Body of pancreas (tissue), 4 donors: ENCODE data around the gene RGS6.

Experiments used
- CTCF ChIP-seq, 7 experiments: fragments of 450-650 bp in 4 of 7; fragments of 200-600 bp in 3 of 7; sonication (generic) in 3 of 7; IDR thresholded peaks; one replicate each; pipeline ENCODE4 v1.5.1; 2016 to 2019; ENCODE audit warnings: antibody characterized with exemption in 7 of 7
- POLR2A ChIP-seq, 3 donors: fragments of 450-650 bp; IDR thresholded peaks; one replicate each; pipeline ENCODE4 v1.6.1; 2016; ENCODE audit warnings: antibody characterized with exemption in 3 of 3, mild to moderate bottlenecking in 2 of 3

GRCh38 chr14:71960494-71961353 lies 28.5 kb downstream of the RGS6 start:
- no peak for TF ChIP-seq CTCF (IDR thresholded peaks at IDR 0.05)
- no peak for TF ChIP-seq POLR2A (IDR thresholded peaks at IDR 0.05)
